SU-DHL-6 (cell line): Measurements from ENCODE around the gene OR13C3.

Experiments used
- CTCF ChIP-seq: fragments of 200-600 bp; sonication (generic); IDR thresholded peaks from one replicate; pipeline ENCODE4 v1.5.1; 2017; ENCODE audit warnings: antibody characterized with exemption, mild to moderate bottlenecking, low read length, moderate library complexity; ENCODE audit not compliant: insufficient read depth, poor library complexity, severe bottlenecking
- EZH2phosphoT487 ChIP-seq: fragments of 200-600 bp; sonication (generic), shearing (Covaris generic); conservative IDR thresholded peaks from 2 replicates; pipeline ENCODE4 v1.6.1; 2018; ENCODE audit warnings: mild to moderate bottlenecking, antibody characterized with exemption, low read length, moderate library complexity, mixed read lengths

- TF ChIP-seq CTCF (no peak), EZH2phosphoT487 (no peak)
Observed at GRCh38 chr9:104506565-104506964, 30.1 kb downstream of the OR13C3 start.
